Activated CD8-positive, alpha-beta memory T cell treated with anti-CD3 and anti-CD28 coated beads, Interleukin-2, amount 50 U/mL, for 4 hours (primary cell): ENCODE data around the gene MICAL3.

Experiments
- DNase-seq: peaks from one replicate; pipeline ENCODE4 v3.0.0-alpha.2; 2020

Gene MICAL3

GRCh38 chr22:17924076-17924475, 100.3 kb downstream of the MICAL3 start:
- no peak for DNase-seq

GRCh38 chr22:17922925-17923903, 101.1 kb downstream of the MICAL3 start:
- no peak for DNase-seq

GRCh38 chr22:17921871-17922821, 102.2 kb downstream of the MICAL3 start:
- no peak for DNase-seq

GRCh38 chr22:17920992-17921650, 103.2 kb downstream of the MICAL3 start:
- DNase-seq, result no peak

- no peak for DNase-seq
Observed at GRCh38 chr22:17920145-17920605, 104.2 kb downstream of the MICAL3 start.

GRCh38 chr22:17919276-17920144, 104.9 kb downstream of the MICAL3 start:
- DNase-seq, result no peak

GRCh38 chr22:17918840-17919239, 105.5 kb downstream of the MICAL3 start:
- DNase-seq, result no peak

GRCh38 chr22:17917490-17917983, 106.8 kb downstream of the MICAL3 start:
- no peak for DNase-seq

- no peak for DNase-seq
Observed at GRCh38 chr22:17916226-17916889, 108.0 kb downstream of the MICAL3 start.

- no peak for DNase-seq
Observed at GRCh38 chr22:17915676-17916075, 108.7 kb downstream of the MICAL3 start.

GRCh38 chr22:17915188-17915587, 109.2 kb downstream of the MICAL3 start:
- DNase-seq, result no peak

GRCh38 chr22:17914474-17914873, 109.9 kb downstream of the MICAL3 start:
- no peak for DNase-seq

- no peak for DNase-seq
Observed at GRCh38 chr22:17913801-17914347, 110.5 kb downstream of the MICAL3 start.

GRCh38 chr22:17912945-17913721, 111.2 kb downstream of the MICAL3 start:
- DNase-seq, result no peak

GRCh38 chr22:17911887-17912286, 112.5 kb downstream of the MICAL3 start:
- no peak for DNase-seq

- no peak for DNase-seq
Observed at GRCh38 chr22:17911312-17911705, 113.1 kb downstream of the MICAL3 start.

GRCh38 chr22:17910561-17911311, 113.6 kb downstream of the MICAL3 start:
- DNase-seq, result no peak

- no peak for DNase-seq
Observed at GRCh38 chr22:17907748-17908051, 116.7 kb downstream of the MICAL3 start.
